Lower lobe of right lung (tissue), 2 donors: ENCODE measurements around the gene DDX5. TPM values are rescaled to one million over a fixed set of nuclear protein-coding genes. Genes with fewer than 3 reads are reported as not detected.
"Not testable (repeated sequence)": the region's sequence is repeated elsewhere in the genome, so short reads cannot be mapped to it uniquely, and the experiment has no call there.

Experiments used
- ATAC-seq, 2 donors: fragments of 200-7000 bp; cut with Tn5 transposase; one replicate each; pipeline ENCODE4 v1.9.1; 2020 to 2022; ENCODE audit warnings: mild to moderate bottlenecking in 2 of 2, moderate library complexity in 2 of 2
- DNase-seq: peaks from one replicate; pipeline ENCODE4 v3.0.0-alpha.2; 2020
- H3K27ac ChIP-seq: fragments of 200-600 bp; one replicate; pipeline ENCODE4 v1.8.0; 2022
- H3K27me3 ChIP-seq: fragments of 200-600 bp; one replicate; pipeline ENCODE4 v1.8.0; 2022; ENCODE audit warnings: low read depth
- H3K36me3 ChIP-seq: fragments of 200-600 bp; one replicate; pipeline ENCODE4 v1.8.0; 2022; ENCODE audit warnings: mild to moderate bottlenecking
- H3K4me1 ChIP-seq: fragments of 200-600 bp; one replicate; pipeline ENCODE4 v1.8.0; 2022
- H3K4me3 ChIP-seq: fragments of 200-600 bp; one replicate; pipeline ENCODE4 v1.8.0; 2022; ENCODE audit warnings: mild to moderate bottlenecking
- H3K9me3 ChIP-seq: fragments of 200-600 bp; one replicate; pipeline ENCODE4 v1.8.0; 2022
- CTCF ChIP-seq: fragments of 200-600 bp; IDR thresholded peaks from one replicate; pipeline ENCODE4 v1.8.0; 2022; ENCODE audit warnings: antibody characterized with exemption, mild to moderate bottlenecking
- intact Hi-C: fragments of 100-400 bp; cut with DNase I; formaldehyde crosslinking; loops from one replicate; pipeline ENCODE4 v1.11.0; 2022
- total RNA-seq: library from RNA; stranded (reverse); fragmentation: NEBNext Ultra II Directional; extraction: Animal tissue kit (Norgen Biotek cat#: 25700); gene quantifications from one replicate; pipeline ENCODE4 v1.2.1, GENCODE V29; 2021
- donor health status: DM: no; HTN: yes; CAD: no; lungs with severe emphysema.

The DDX5 gene
- total RNA-seq, 1 donor from 2014 or later, result 964 TPM

GRCh38 chr17:64496786-64497564 lies 9.1 kb downstream of the DDX5 start, which contains the start of gene POLG2:
Gene POLG2, minus strand, starts transcription at chr17:64497054. Its CDS starts 86 bp downstream, at chr17:64496968.
- ATAC-seq (peak; percentile 97), DNase-seq (peak; percentile 97)
- H3K4me3 ChIP-seq, result peak within 1 kb of the TSS; percentile 79
- H3K36me3 ChIP-seq, result peaks cover 61% of the 10 kb centered on the region
- peaks cover 71% of the 10 kb centered on the region for H3K4me1 ChIP-seq
- TF ChIP-seq CTCF, result peak; percentile 37
- H3K27me3 ChIP-seq, result no peaks in the 10 kb centered on the region
- H3K27ac ChIP-seq, result peak within 1 kb of the TSS; percentile 81
- no peaks in the 10 kb centered on the region for H3K9me3 ChIP-seq
- intact Hi-C loops, result no loop called here

GRCh38 chr17:64496348-64496785 lies 9.7 kb downstream of the DDX5 start:
- H3K4me1 ChIP-seq, result peaks cover 65% of the 10 kb centered on the region
- DNase-seq (no peak), ATAC-seq (no peak)
- H3K36me3 ChIP-seq, result peaks cover 61% of the 10 kb centered on the region
- TF ChIP-seq CTCF, result no peak
- H3K27ac ChIP-seq, result peak overlapping the region; percentile 81
- no peaks in the 10 kb centered on the region for H3K27me3 ChIP-seq
- intact Hi-C loops, result no loop called here
- H3K4me3 ChIP-seq, result peak overlapping the region; percentile 79
- H3K9me3 ChIP-seq, result no peaks in the 10 kb centered on the region

GRCh38 chr17:64495300-64495699 lies 10.8 kb downstream of the DDX5 start:
- not testable (repeated sequence) for H3K4me3 ChIP-seq
- H3K4me1 ChIP-seq, result peaks cover 55% of the 10 kb centered on the region

GRCh38 chr17:64494121-64494520 lies 12.0 kb downstream of the DDX5 start:
- Histone ChIP-seq H3K27me3 (no peaks in the 10 kb centered on the region), H3K27ac (no peak overlapping the region), H3K4me1 (peaks cover 44% of the 10 kb centered on the region), H3K4me3 (no peak overlapping the region), H3K36me3 (peaks cover 60% of the 10 kb centered on the region), H3K9me3 (no peaks in the 10 kb centered on the region)
- intact Hi-C loops, result no loop called here
- no peak for TF ChIP-seq CTCF
- DNase-seq (no peak), ATAC-seq (no peak)

More at GRCh38 chr17:64495300-64495699, 10.8 kb downstream of the DDX5 start:
- H3K27me3 ChIP-seq, H3K9me3 ChIP-seq, ATAC-seq, intact Hi-C loops, DNase-seq, H3K27ac ChIP-seq: not testable (repeated sequence)
- peaks cover 61% of the 10 kb centered on the region for H3K36me3 ChIP-seq

GRCh38 chr17:64492481-64493109 lies 13.5 kb downstream of the DDX5 start:
- Histone ChIP-seq H3K4me1 (peaks cover 29% of the 10 kb centered on the region), H3K9me3 (no peaks in the 10 kb centered on the region), H3K4me3 (no peak overlapping the region), H3K27ac (no peak overlapping the region), H3K36me3 (peaks cover 60% of the 10 kb centered on the region), H3K27me3 (no peaks in the 10 kb centered on the region)
- intact Hi-C loops, result no loop called here
- TF ChIP-seq CTCF, result peak; percentile 49
- no peak for DNase-seq
- no peak for ATAC-seq

GRCh38 chr17:64491994-64492393 lies 14.1 kb downstream of the DDX5 start:
- Histone ChIP-seq H3K4me1 (peaks cover 23% of the 10 kb centered on the region), H3K27ac (no peak overlapping the region), H3K36me3 (peaks cover 61% of the 10 kb centered on the region), H3K9me3 (no peaks in the 10 kb centered on the region), H3K4me3 (no peak overlapping the region), H3K27me3 (no peaks in the 10 kb centered on the region)
- ATAC-seq (no peak), DNase-seq (no peak)
- intact Hi-C loops, result no loop called here
- no peak for TF ChIP-seq CTCF
